ENCODE data around the gene LIPC. TPM values are rescaled to one million over a fixed set of nuclear protein-coding genes. Genes with fewer than 3 reads are reported as not detected.

LIPC gene
- polyA plus RNA-seq, 2 of the 4 experiments (the other 2 are of a cell fraction), result 0.13 to 0.30 TPM

GRCh38 chr15:58475573-58476524, 44.1 kb downstream of the LIPC start:
- DNase-seq (ENCODE audit: low read depth in 1 of 2, low spot score in 1 of 2) (no peak), ATAC-seq (no peak), FAIRE-seq (no peak)
- ChIA-PET CTCF (interaction anchor here (0.8 to 1.9 kb wide), 6 partner anchors 16 to 248 kb away, joined by 3 to 5 read pairs (median 4); no protein-coding TSS in a partner anchor), POLR2A (interaction anchor here (0.9 kb wide), 1 partner anchor 295 kb away, joined by 3 read pairs; the partner anchor contains the start of gene MINDY2)
- Histone ChIP-seq H3K4me1 (peaks cover 45% of the 10 kb centered on the region), H3K4me3 (no peak overlapping the region), H3K9me3 (no peaks in the 10 kb centered on the region), H3K27ac (peak overlapping the region; percentile 34 to 96; a peak in 5 of 6 replicates), H3K4me2 (no peak overlapping the region)
- WGBS (ENCODE audit: missing lambda C conversion rate), result 88% methylated on average over 7 of the region's 7 CpGs
- TF ChIP-seq JUN (IDR thresholded peaks at IDR 0.05) (no peak), USF2 (IDR thresholded peaks at IDR 0.05) (no peak), TP53 (CRISPR knock-in tag; IDR thresholded peaks at IDR 0.05) (no peak), ELK1 (IDR thresholded peaks at IDR 0.05; ENCODE audit: low read depth, low read length) (no peak), BCL3 (IDR thresholded peaks at IDR 0.05) (no peak), CHD4 (IDR thresholded peaks at IDR 0.05; ENCODE audit: borderline replicate concordance) (no peak), MAZ (IDR thresholded peaks at IDR 0.05; ENCODE audit: borderline replicate concordance, low read depth, low read length) (no peak), HOXA7 (CRISPR knock-in tag; IDR thresholded peaks at IDR 0.05) (no peak)

GRCh38 chr15:58476525-58477162, 44.9 kb downstream of the LIPC start:
- DNase-seq (ENCODE audit: low read depth in 1 of 2, low spot score in 1 of 2) (no peak), ATAC-seq (no peak), FAIRE-seq (no peak)
- Histone ChIP-seq H3K4me3 (no peak overlapping the region), H3K9me3 (no peaks in the 10 kb centered on the region), H3K27ac (peak overlapping the region; percentile 34 to 96; a peak in 5 of 6 replicates), H3K4me2 (no peak overlapping the region), H3K4me1 (peaks cover 39% of the 10 kb centered on the region)
- TF ChIP-seq PHF8 (IDR thresholded peaks at IDR 0.05; ENCODE audit: borderline replicate concordance, low read depth) (no peak), FOSB (CRISPR knock-in tag; IDR thresholded peaks at IDR 0.05) (no peak), ZFP36 (IDR thresholded peaks at IDR 0.05; ENCODE audit: borderline replicate concordance, partially characterized antibody) (no peak), EP300 (IDR thresholded peaks at IDR 0.05) (no peak), RCOR1 (IDR thresholded peaks at IDR 0.05; ENCODE audit: low read depth, low read length) (no peak), RNF2 (IDR thresholded peaks at IDR 0.05; ENCODE audit: borderline replicate concordance, low read depth) (no peak), MAFK (IDR thresholded peaks at IDR 0.05; ENCODE audit: partially characterized antibody) (no peak), SMC3 (IDR thresholded peaks at IDR 0.05) (no peak), POLR2A (IDR thresholded peaks at IDR 0.05; ENCODE audit: low read length) (no peak), BHLHE40 (IDR thresholded peaks at IDR 0.05; ENCODE audit: low read depth, low read length) (no peak), ZSCAN20 (CRISPR knock-in tag; IDR thresholded peaks at IDR 0.05) (no peak), NPAS2 (CRISPR knock-in tag; IDR thresholded peaks at IDR 0.05; ENCODE audit: borderline replicate concordance) (no peak), HOXB5 (CRISPR knock-in tag; IDR thresholded peaks at IDR 0.05) (no peak)
- ChIA-PET POLR2A (interaction anchor here (2.0 kb wide), 1 partner anchor 71 kb away, joined by 7 read pairs; no protein-coding TSS in a partner anchor), CTCF (interaction anchor here (0.6 to 1.6 kb wide), 7 partner anchors 36 to 249 kb away, joined by 3 to 4 read pairs (median 3); no protein-coding TSS in a partner anchor)
- WGBS (ENCODE audit: missing lambda C conversion rate), result 80% methylated on average over 10 of the region's 10 CpGs
